HG03108 (cell line): ENCODE data around the gene NEK9.

ENCODE experiments used
- ATAC-seq: cut with Tn5 transposase; IDR thresholded peaks from one replicate; pipeline ENCODE4 v1.9.1; 2021; ENCODE audit warnings: moderate library complexity; ENCODE audit not compliant: unreplicated experiment

The NEK9 gene

GRCh38 chr14:75044322-75044721 is 82.5 kb downstream of the NEK9 start:
- ATAC-seq: no peak

GRCh38 chr14:75042035-75042434 is 84.8 kb downstream of the NEK9 start:
- no peak for ATAC-seq

- no peak for ATAC-seq
Observed at GRCh38 chr14:75041613-75042012, 85.2 kb downstream of the NEK9 start.

- no peak for ATAC-seq
Observed at GRCh38 chr14:75040959-75041358, 85.9 kb downstream of the NEK9 start.

- ATAC-seq: no peak
Observed at GRCh38 chr14:75040507-75040906, 86.3 kb downstream of the NEK9 start.

GRCh38 chr14:75032939-75033338 is 93.9 kb downstream of the NEK9 start:
- ATAC-seq: no peak

GRCh38 chr14:75030147-75030546 is 96.7 kb downstream of the NEK9 start:
- ATAC-seq: no peak
